Ovary (tissue), 9 donors: ENCODE measurements around the gene BCAS4. TPM values are rescaled to one million over a fixed set of nuclear protein-coding genes. Genes with fewer than 3 reads are reported as not detected.
"Not testable (repeated sequence)": the region's sequence is repeated elsewhere in the genome, so short reads cannot be mapped to it uniquely, and the experiment has no call there.

Source experiments
- DNase-seq, 5 donors: peaks; one replicate each; pipeline ENCODE4 v3.0.0-alpha.2; 2019 to 2020
- H3K27ac ChIP-seq, 2 donors: fragments of 200-600 bp; one replicate each; pipeline versions ENCODE4 v1.5.1 to v1.8.0; 2019 to 2022
- H3K27me3 ChIP-seq: fragments of 200-600 bp; one replicate; pipeline ENCODE4 v1.8.0; 2022
- H3K36me3 ChIP-seq: fragments of 200-600 bp; sonication (generic); one replicate; pipeline ENCODE4 v1.5.1; 2019
- H3K4me1 ChIP-seq: one replicate; pipeline ENCODE4 v1.8.1; 2013; ENCODE audit warnings: mild to moderate bottlenecking, moderate library complexity; ENCODE audit not compliant: insufficient read depth
- H3K4me3 ChIP-seq: fragments of 200-600 bp; sonication (generic); one replicate; pipeline ENCODE4 v1.5.1; 2017
- H3K9me3 ChIP-seq, 2 donors: fragments of 200-600 bp in 1 of 2; sonication (generic) in 1 of 2; one replicate each; pipeline versions ENCODE4 v1.5.1 to v1.8.1; 2013 to 2019; ENCODE audit warnings: mild to moderate bottlenecking in 1 of 2, moderate library complexity in 1 of 2
- EP300 ChIP-seq: sonication (generic); formaldehyde crosslinking; IDR thresholded peaks from one replicate; pipeline ENCODE4 v1.6.1; 2017; ENCODE audit warnings: antibody characterized with exemption
- POLR2A ChIP-seq: fragments of 450-650 bp; IDR thresholded peaks from one replicate; pipeline ENCODE4 v1.6.1; 2017; ENCODE audit warnings: antibody characterized with exemption, mild to moderate bottlenecking, moderate library complexity
- WGBS, 3 donors: extraction: QIAGEN DNeasy Blood & Tissue Kit in 1 of 3; methylation state at CpG; one replicate each; pipeline versions ENCODE4 v1.1.5 to v1.1.7; 2013 to 2017; 5-methylcytosine and 5-hydroxymethylcytosine counted together
- intact Hi-C, 4 donors: fragments of 100-400 bp; cut with DNase I; formaldehyde crosslinking; loops; one replicate each; pipeline versions ENCODE4 v1.11.0 to v1.15.1; 2022 to 2023
- polyA plus RNA-seq, 2 donors: library from polyadenylated mRNA; stranded (reverse); fragments of 200-250 nt in 1 of 2; fragments of 350-450 nt in 1 of 2; fragmentation: Illumina TruSeq in 1 of 2; extraction: RNeasy Lipid Tissue Mini Kit (QIAGEN cat#74804) in 1 of 2; gene quantifications; one replicate each; pipeline ENCODE4 v1.2.3, GENCODE V29; 2013 to 2014
- total RNA-seq, 7 donors: library from RNA; depleted of rRNA in 2 of 7; stranded (reverse); fragments of >200 nt in 2 of 7; fragmentation: NEBNext Ultra II Directional in 3 of 7; extraction: Animal tissue kit (Norgen Biotek cat#: 25700) in 3 of 7; gene quantifications; one replicate each; pipeline versions ENCODE4 v1.1.0 to v1.2.4, GENCODE V29; 2016 to 2023
- TF ChIP-seq, protein P1 (sequence below), 3 donors: fragments of 450-650 bp in 2 of 3; fragments of 200-600 bp in 1 of 3; IDR thresholded peaks; one replicate each; pipeline versions ENCODE4 v1.5.1 to v1.8.0; 2016 to 2022; ENCODE audit warnings: antibody characterized with exemption in 3 of 3, mild to moderate bottlenecking in 1 of 3
- donor health status: DM: no; HTN: no; CAD: no; lungs with moderate emphysema.
- donor health status: DM: no; HTN: no; CAD: no.
- donor health status: Bipolar disorder and iron deficiency.
- donor health status: DM: yes; HTN: yes; CAD: no.
- donor health status: DM: no; HTN: no; CAD: no.
- donor health status: DM: yes; HTN: yes; CAD: no.

Gene BCAS4
- total and polyA plus RNA-seq, 9 donors = 2.0 to 9.1 (median 3.1) TPM

DNA sequence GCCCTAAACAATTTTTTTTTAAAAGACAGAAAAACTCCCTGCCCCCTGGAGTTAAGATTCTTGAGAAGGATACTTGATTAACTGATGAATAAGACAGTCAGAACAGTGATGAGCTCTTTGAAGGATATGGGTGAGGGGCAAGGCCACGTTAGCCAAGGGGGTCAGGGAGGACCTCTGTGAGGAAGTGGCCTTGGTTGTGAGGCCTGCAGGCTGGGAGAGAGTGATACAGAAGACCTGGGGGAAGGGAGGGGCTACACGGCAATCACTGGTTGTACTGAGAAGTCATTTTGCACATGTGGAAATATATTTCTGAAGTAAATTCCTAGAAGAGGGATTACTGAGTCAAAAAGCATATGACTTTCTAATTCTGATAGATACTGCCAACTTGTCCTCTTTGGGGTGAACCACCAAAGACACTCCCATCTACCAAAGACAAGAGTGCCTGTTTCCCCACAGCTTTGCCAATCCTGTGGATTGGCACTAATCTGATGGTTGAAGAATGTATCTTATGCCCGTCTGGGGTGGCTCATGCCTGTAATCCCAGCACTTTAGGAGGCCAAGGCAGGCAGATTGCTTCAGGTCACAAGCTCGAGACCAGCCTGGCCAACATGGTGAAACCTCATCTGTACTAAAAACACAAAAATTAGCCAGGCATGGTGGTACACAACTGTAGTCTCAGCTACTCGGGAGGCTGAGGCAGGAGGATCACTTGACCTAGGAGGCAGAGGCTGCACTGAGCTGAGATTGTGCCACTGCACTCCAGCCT, 22.3 kb upstream of the BCAS4 start:
- no peaks in the 10 kb centered on the region for H3K4me1 ChIP-seq
- H3K27ac ChIP-seq = no peak overlapping the region
- H3K36me3 ChIP-seq = no peaks in the 10 kb centered on the region
- no peaks in the 10 kb centered on the region for H3K9me3 ChIP-seq
- TF ChIP-seq, protein P1, sequence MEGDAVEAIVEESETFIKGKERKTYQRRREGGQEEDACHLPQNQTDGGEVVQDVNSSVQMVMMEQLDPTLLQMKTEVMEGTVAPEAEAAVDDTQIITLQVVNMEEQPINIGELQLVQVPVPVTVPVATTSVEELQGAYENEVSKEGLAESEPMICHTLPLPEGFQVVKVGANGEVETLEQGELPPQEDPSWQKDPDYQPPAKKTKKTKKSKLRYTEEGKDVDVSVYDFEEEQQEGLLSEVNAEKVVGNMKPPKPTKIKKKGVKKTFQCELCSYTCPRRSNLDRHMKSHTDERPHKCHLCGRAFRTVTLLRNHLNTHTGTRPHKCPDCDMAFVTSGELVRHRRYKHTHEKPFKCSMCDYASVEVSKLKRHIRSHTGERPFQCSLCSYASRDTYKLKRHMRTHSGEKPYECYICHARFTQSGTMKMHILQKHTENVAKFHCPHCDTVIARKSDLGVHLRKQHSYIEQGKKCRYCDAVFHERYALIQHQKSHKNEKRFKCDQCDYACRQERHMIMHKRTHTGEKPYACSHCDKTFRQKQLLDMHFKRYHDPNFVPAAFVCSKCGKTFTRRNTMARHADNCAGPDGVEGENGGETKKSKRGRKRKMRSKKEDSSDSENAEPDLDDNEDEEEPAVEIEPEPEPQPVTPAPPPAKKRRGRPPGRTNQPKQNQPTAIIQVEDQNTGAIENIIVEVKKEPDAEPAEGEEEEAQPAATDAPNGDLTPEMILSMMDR (IDR thresholded peaks at IDR 0.05) = no peak
- TF ChIP-seq POLR2A = no peak
- TF ChIP-seq EP300 = no peak
- peak in 2 of 5 donors; percentile 1 to 14 for DNase-seq
- 71 to 75% (median 75%) methylated on average over 5 of the region's 5 CpGs for WGBS, 3 donors
- no peak overlapping the region for H3K4me3 ChIP-seq
- H3K27me3 ChIP-seq = no peaks in the 10 kb centered on the region
- intact Hi-C loops = no loop called here

DNA sequence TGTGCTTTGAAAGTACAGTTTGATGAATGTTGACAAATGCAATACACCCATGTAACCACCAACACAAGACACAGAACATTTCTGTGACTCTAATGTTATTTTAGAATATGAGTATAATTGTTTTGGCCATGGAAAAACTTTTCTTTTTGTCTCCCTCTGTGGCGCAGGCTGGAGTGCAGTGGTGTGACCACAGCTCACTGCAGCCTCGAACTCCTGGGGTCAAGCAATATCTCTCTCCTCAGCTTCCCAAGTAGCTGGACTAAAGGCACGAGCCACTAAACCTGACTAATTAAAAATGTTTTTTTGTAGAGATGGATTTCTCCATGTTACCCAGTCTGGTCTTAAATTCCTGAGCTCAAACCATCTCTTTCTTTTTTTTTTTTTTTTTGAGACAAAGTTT, 20.3 kb upstream of the BCAS4 start:
- TF ChIP-seq EP300 (no peak), POLR2A (no peak)
- TF ChIP-seq, protein P1 (IDR thresholded peaks at IDR 0.05) = no peak
- Histone ChIP-seq H3K36me3 (no peaks in the 10 kb centered on the region), H3K27me3 (no peaks in the 10 kb centered on the region), H3K4me1 (no peaks in the 10 kb centered on the region), H3K27ac (no peak overlapping the region), H3K4me3 (no peak overlapping the region), H3K9me3 (no peaks in the 10 kb centered on the region)
- 38 to 51% (median 47%) methylated on average over 3 of the region's 3 CpGs for WGBS, 3 donors
- intact Hi-C loops = no loop called here
- no peak for DNase-seq

DNA sequence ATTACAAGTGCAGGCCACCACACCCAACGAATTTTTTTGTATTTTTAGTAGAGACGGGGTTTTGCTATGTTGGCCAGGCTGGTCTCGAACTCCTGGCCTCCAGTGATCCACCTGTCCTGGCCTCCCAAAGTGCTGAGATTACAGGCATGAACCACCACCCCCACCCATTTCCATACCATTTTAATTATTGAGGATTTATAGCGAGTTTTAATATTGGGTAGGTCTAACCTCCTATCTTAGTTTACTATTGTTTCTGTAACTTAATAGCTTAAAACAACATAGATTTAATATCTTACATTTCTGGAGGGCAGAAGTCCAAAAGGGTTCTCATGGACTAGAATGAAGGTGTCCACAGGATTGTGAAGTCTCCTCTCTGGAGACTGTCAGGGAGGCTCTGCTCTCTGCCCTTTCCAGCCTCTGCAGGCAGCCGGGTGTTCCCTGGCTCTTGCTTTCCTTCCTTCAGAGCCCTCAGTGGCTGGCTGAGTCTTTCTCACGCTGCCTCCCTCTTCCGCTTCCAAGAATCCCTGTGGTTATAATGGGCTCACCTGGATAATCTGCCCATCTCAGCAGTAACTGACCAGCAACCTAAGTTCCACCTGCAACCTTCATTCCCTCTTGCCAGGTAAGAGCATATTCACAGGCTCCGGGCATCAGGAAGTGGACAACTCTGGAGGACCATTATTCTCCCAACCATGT, 18.6 kb upstream of the BCAS4 start:
- no peak overlapping the region for H3K27ac ChIP-seq
- TF ChIP-seq POLR2A = no peak
- TF ChIP-seq, protein P1 (IDR thresholded peaks at IDR 0.05) = no peak
- TF ChIP-seq EP300 = no peak
- no peak overlapping the region for H3K4me3 ChIP-seq
- no peaks in the 10 kb centered on the region for H3K36me3 ChIP-seq
- 53 to 68% (median 63%) methylated on average over 8 of the region's 8 CpGs for WGBS, 3 donors
- no peaks in the 10 kb centered on the region for H3K27me3 ChIP-seq
- no peaks in the 10 kb centered on the region for H3K4me1 ChIP-seq
- intact Hi-C loops = no loop called here
- DNase-seq = peak in 2 of 5 donors; percentile 2 to 6
- no peaks in the 10 kb centered on the region for H3K9me3 ChIP-seq

DNA sequence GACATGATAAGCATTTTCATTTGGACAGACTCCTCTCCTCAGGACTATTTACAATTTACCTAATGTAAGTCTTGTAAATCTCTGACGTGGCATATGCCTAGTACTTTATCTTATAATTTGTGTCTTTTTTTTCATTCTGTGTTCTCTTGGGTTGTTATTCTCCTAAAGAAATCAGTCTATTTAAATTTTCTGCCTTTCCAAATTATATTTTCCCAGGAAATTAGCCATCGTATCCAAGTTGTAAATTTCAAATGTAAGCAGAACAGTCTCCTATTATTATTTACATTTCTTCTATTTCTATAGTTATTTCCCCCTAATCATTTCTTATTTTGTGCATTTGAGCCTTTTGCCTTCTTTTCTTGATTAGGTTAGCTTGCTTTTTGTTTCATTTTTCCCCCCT, 17.5 kb upstream of the BCAS4 start:
- WGBS, 3 donors = 34 to 41% (median 35%) methylated on average over 2 of the region's 2 CpGs
- no peak for DNase-seq
- H3K9me3 ChIP-seq = no peaks in the 10 kb centered on the region
- no peaks in the 10 kb centered on the region for H3K27me3 ChIP-seq
- H3K27ac ChIP-seq = no peak overlapping the region
- TF ChIP-seq EP300 = no peak
- TF ChIP-seq, protein P1 (IDR thresholded peaks at IDR 0.05) = no peak
- no peak for TF ChIP-seq POLR2A
- H3K36me3 ChIP-seq = no peaks in the 10 kb centered on the region
- intact Hi-C loops = no loop called here
- H3K4me3 ChIP-seq = no peak overlapping the region
- no peaks in the 10 kb centered on the region for H3K4me1 ChIP-seq

DNA sequence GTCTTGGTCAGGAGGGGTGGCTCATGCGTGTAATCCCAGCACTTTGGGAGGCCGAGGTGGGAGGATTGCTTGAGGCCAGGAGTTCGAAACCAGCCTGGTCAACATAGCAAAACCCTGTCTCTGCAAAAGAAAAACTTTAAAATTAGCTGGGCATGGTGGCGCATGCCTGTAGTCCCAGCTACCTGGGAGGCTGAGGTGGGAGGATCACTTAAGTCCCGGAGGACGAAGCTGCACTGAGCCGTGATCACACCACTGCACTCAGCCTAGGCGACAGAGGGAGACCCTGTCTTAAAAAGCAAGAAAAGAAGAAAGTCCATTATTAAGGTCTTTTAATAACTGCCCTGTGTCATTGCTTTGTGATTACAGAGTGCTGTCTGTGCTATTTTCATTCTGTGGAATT, 15.9 kb upstream of the BCAS4 start:
- H3K27me3 ChIP-seq, H3K36me3 ChIP-seq, H3K4me1 ChIP-seq, H3K27ac ChIP-seq, H3K4me3 ChIP-seq, H3K9me3 ChIP-seq, intact Hi-C loops, DNase-seq: not testable (repeated sequence)
- WGBS, 3 donors = 88 to 93% (median 92%) methylated on average over 8 of the region's 8 CpGs
